Fibroblast of lung (primary cell): ENCODE measurements around the gene SETBP1. TPM values are rescaled to one million over a fixed set of nuclear protein-coding genes. Genes with fewer than 3 reads are reported as not detected.

Experiments
- DNase-seq, 2 donors: peaks; one replicate each; pipeline versions ENCODE4 v3.0.0 to v3.0.0-alpha.2; 2010; ENCODE audit warnings: low read depth in 2 of 2
- H2AFZ ChIP-seq: 2 replicates; pipeline ENCODE4 v1.5.1; 2012; ENCODE audit warnings: low read length, control low read depth, inconsistent platforms
- H3K27ac ChIP-seq: 2 replicates; pipeline ENCODE4 v1.5.1; 2011; ENCODE audit warnings: low read length, control low read depth; ENCODE audit not compliant: insufficient read depth
- H3K27me3 ChIP-seq: 2 replicates; pipeline ENCODE4 v1.5.1; 2011; ENCODE audit warnings: mild to moderate bottlenecking, low read length; ENCODE audit not compliant: control insufficient read depth, insufficient read depth
- H3K36me3 ChIP-seq: 2 replicates; pipeline ENCODE4 v1.5.1; 2011; ENCODE audit warnings: low read length; ENCODE audit not compliant: control insufficient read depth, insufficient read depth
- H3K4me1 ChIP-seq: 2 replicates; pipeline ENCODE4 v1.5.1; 2011; ENCODE audit warnings: low read length; ENCODE audit not compliant: control insufficient read depth, insufficient read depth; ENCODE audit errors: extremely low read depth
- H3K4me2 ChIP-seq: 2 replicates; pipeline ENCODE4 v1.5.1; 2011; ENCODE audit warnings: low read length, control low read depth; ENCODE audit not compliant: insufficient read depth; ENCODE audit errors: extremely low read depth
- H3K4me3 ChIP-seq, 4 experiments: fragments of 200-600 bp in 1 of 4; sonication (generic) in 1 of 4; replicated peaks in 1 of 4; 2 replicates each; pipeline ENCODE4 v1.5.1; 2011 to 2016; ENCODE audit warnings: low read length in 4 of 4, low read depth in 3 of 4, mild to moderate bottlenecking in 3 of 4, control low read depth in 2 of 4, inconsistent platforms in 1 of 4, mixed read lengths in 1 of 4; ENCODE audit not compliant: insufficient read depth in 1 of 4; ENCODE audit errors: control extremely low read depth in 1 of 4
- H3K79me2 ChIP-seq: 2 replicates; pipeline ENCODE4 v1.5.1; 2012; ENCODE audit warnings: mild to moderate bottlenecking, low read length, inconsistent platforms; ENCODE audit not compliant: control insufficient read depth, insufficient read depth
- H3K9ac ChIP-seq: 2 replicates; pipeline ENCODE4 v1.5.1; 2011; ENCODE audit warnings: mild to moderate bottlenecking, low read length, control low read depth; ENCODE audit not compliant: insufficient read depth
- H3K9me3 ChIP-seq: 2 replicates; pipeline ENCODE4 v1.5.1; 2012; ENCODE audit warnings: low read depth, low read length; ENCODE audit not compliant: control insufficient read depth, insufficient read depth
- H4K20me1 ChIP-seq: 2 replicates; pipeline ENCODE4 v1.5.1; 2011; ENCODE audit warnings: low read length; ENCODE audit not compliant: control insufficient read depth, insufficient read depth; ENCODE audit errors: extremely low read depth
- EZH2 ChIP-seq: IDR thresholded peaks from 2 replicates; pipeline ENCODE4 v1.5.1; 2012; ENCODE audit warnings: low read length, control low read depth, mild to moderate bottlenecking; ENCODE audit errors: missing control alignments
- polyA plus RNA-seq, 2 donors: library from polyadenylated mRNA; depleted of rRNA in 1 of 2; stranded (reverse) in 1 of 2; unstranded in 1 of 2; fragments of >200 nt; gene quantifications; 2 replicates each; pipeline ENCODE4 v1.2.1, GENCODE V29; 2011 to 2012; ENCODE audit warnings: missing spikeins in 1 of 2
- total RNA-seq: library from RNA; depleted of rRNA; stranded (reverse); fragments of >200 nt; gene quantifications from 2 replicates; pipeline ENCODE4 v1.2.1, GENCODE V29; 2014
- TF ChIP-seq, protein P1 (sequence below), 2 donors: IDR thresholded peaks in 1 of 2; conservative IDR thresholded peaks in 1 of 2; 1 replicate in 1 of 2; 2 replicates in 1 of 2; pipeline ENCODE4 v1.5.1; 2011 to 2012; ENCODE audit warnings: low read length in 2 of 2, control low read depth in 1 of 2, inconsistent platforms in 1 of 2, low read depth in 1 of 2, mild to moderate bottlenecking in 1 of 2

SETBP1 gene
- total and polyA plus RNA-seq, 2 donors (not counting 1 experiment from before 2014, with no cell fraction given) = 4.5 to 5.4 TPM

GRCh38 chr18:44838971-44839666 lies 158.4 kb downstream of the SETBP1 start:
- no peaks in the 10 kb centered on the region for H3K36me3 ChIP-seq
- no peaks in the 10 kb centered on the region for H3K9me3 ChIP-seq
- H3K4me2 ChIP-seq = peak overlapping the region; percentile 25
- H2AFZ ChIP-seq = peak overlapping the region; percentile 39
- no peak for TF ChIP-seq EZH2
- TF ChIP-seq, protein P1, sequence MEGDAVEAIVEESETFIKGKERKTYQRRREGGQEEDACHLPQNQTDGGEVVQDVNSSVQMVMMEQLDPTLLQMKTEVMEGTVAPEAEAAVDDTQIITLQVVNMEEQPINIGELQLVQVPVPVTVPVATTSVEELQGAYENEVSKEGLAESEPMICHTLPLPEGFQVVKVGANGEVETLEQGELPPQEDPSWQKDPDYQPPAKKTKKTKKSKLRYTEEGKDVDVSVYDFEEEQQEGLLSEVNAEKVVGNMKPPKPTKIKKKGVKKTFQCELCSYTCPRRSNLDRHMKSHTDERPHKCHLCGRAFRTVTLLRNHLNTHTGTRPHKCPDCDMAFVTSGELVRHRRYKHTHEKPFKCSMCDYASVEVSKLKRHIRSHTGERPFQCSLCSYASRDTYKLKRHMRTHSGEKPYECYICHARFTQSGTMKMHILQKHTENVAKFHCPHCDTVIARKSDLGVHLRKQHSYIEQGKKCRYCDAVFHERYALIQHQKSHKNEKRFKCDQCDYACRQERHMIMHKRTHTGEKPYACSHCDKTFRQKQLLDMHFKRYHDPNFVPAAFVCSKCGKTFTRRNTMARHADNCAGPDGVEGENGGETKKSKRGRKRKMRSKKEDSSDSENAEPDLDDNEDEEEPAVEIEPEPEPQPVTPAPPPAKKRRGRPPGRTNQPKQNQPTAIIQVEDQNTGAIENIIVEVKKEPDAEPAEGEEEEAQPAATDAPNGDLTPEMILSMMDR (conservative IDR thresholded peaks at IDR 0.05 in 1 of 2, IDR thresholded peaks at IDR 0.05 in 1 of 2; ENCODE audit: low read depth in 1 of 2, low read length in 2 of 2) = no peak
- peak; percentile 69 to 77 for DNase-seq
- H3K9ac ChIP-seq = no peak overlapping the region
- no peaks in the 10 kb centered on the region for H3K79me2 ChIP-seq
- no peaks in the 10 kb centered on the region for H4K20me1 ChIP-seq
- peaks cover 2% of the 10 kb centered on the region for H3K4me1 ChIP-seq
- H3K4me3 ChIP-seq = no peak overlapping the region
- no peaks in the 10 kb centered on the region for H3K27me3 ChIP-seq
- no peak overlapping the region for H3K27ac ChIP-seq

GRCh38 chr18:44840058-44840790 lies 159.5 kb downstream of the SETBP1 start:
- TF ChIP-seq, protein P1 (conservative IDR thresholded peaks at IDR 0.05 in 1 of 2, IDR thresholded peaks at IDR 0.05 in 1 of 2; ENCODE audit: low read depth in 1 of 2, low read length in 2 of 2) = no peak
- Histone ChIP-seq H3K27ac (no peak overlapping the region), H3K4me3 (no peak overlapping the region), H4K20me1 (no peaks in the 10 kb centered on the region), H3K36me3 (no peaks in the 10 kb centered on the region), H3K4me1 (peaks cover 2% of the 10 kb centered on the region), H3K4me2 (no peak overlapping the region), H2AFZ (no peak overlapping the region), H3K79me2 (no peaks in the 10 kb centered on the region), H3K9ac (no peak overlapping the region), H3K27me3 (no peaks in the 10 kb centered on the region), H3K9me3 (no peaks in the 10 kb centered on the region)
- peak; percentile 14 to 76 for DNase-seq

- no peaks in the 10 kb centered on the region for H3K27me3 ChIP-seq
- H4K20me1 ChIP-seq = no peaks in the 10 kb centered on the region
- no peaks in the 10 kb centered on the region for H3K9me3 ChIP-seq
- peak in 1 of 2 donors; percentile 54 for DNase-seq
- H3K9ac ChIP-seq = no peak overlapping the region
- peaks cover 2% of the 10 kb centered on the region for H3K4me1 ChIP-seq
- H3K36me3 ChIP-seq = no peaks in the 10 kb centered on the region
- no peak overlapping the region for H3K4me2 ChIP-seq
- H2AFZ ChIP-seq = no peak overlapping the region
- no peaks in the 10 kb centered on the region for H3K79me2 ChIP-seq
- H3K27ac ChIP-seq = no peak overlapping the region
- no peak for TF ChIP-seq EZH2
- TF ChIP-seq, protein P1 (conservative IDR thresholded peaks at IDR 0.05 in 1 of 2, IDR thresholded peaks at IDR 0.05 in 1 of 2; ENCODE audit: low read depth in 1 of 2, low read length in 2 of 2) = no peak
- no peak overlapping the region for H3K4me3 ChIP-seq
Observed at GRCh38 chr18:44841221-44841620, 160.5 kb downstream of the SETBP1 start.
